ENCODE measurements around the gene LRBA. TPM values are rescaled to one million over a fixed set of nuclear protein-coding genes. Genes with fewer than 3 reads are reported as not detected.

The LRBA gene
- total and polyA plus RNA-seq, 2 donors (not counting 3 experiments of a cell fraction or from before 2014, with no cell fraction given) = 18.0 to 35.1 TPM

GRCh38 chr4:150938873-150939499 is 76.1 kb downstream of the LRBA start:
- Histone ChIP-seq H3K9ac (replicated peaks; ENCODE audit: extremely low read depth, insufficient read depth, low read length) (no peak overlapping the region), H3K4me1 (ENCODE audit: control insufficient read depth, extremely low read depth, insufficient read depth, low read length) (peaks cover 8% of the 10 kb centered on the region), H3K79me2 (ENCODE audit: control insufficient read depth, insufficient read depth, low read length) (peaks cover 1% of the 10 kb centered on the region), H2AFZ (ENCODE audit: low read depth, low read length) (no peak overlapping the region), H3K4me3 (replicated peaks in 1 of 3; ENCODE audit: insufficient read depth in 1 of 3, low read depth in 1 of 3, low read length in 3 of 3) (no peak overlapping the region), H3K36me3 (ENCODE audit: control insufficient read depth in 2 of 2, extremely low read depth in 1 of 2, insufficient read depth in 2 of 2, low read length in 2 of 2) (no peaks in the 10 kb centered on the region), H3K9me3 (replicated peaks; ENCODE audit: control insufficient read depth, insufficient read depth, low read length) (no peaks in the 10 kb centered on the region), H3K27me3 (ENCODE audit: control insufficient read depth in 2 of 2, insufficient read depth in 2 of 2, low read length in 2 of 2) (no peaks in the 10 kb centered on the region), H3K9me1 (replicated peaks; ENCODE audit: control insufficient read depth, extremely low read depth, insufficient read depth, low read length) (no peaks in the 10 kb centered on the region), H3K4me2 (ENCODE audit: insufficient read depth, low read length) (no peak overlapping the region), H4K20me1 (replicated peaks; ENCODE audit: control insufficient read depth, extremely low read depth, insufficient read depth, low read length) (no peaks in the 10 kb centered on the region), H3K27ac (ENCODE audit: insufficient read depth, low read depth, low read length) (no peak overlapping the region)
- no TSS peak for BruUV-seq (replicated peaks)
- POLR2A ChIA-PET = no interaction called here
- CTCF ChIA-PET = no interaction called here
- TF ChIP-seq FOS (IDR thresholded peaks at IDR 0.05; ENCODE audit: borderline replicate concordance, insufficient read depth, low read length) (no peak), JUN (IDR thresholded peaks at IDR 0.05; ENCODE audit: borderline replicate concordance, insufficient read depth, insufficient read length, low read depth) (no peak), MYC (IDR thresholded peaks at IDR 0.05; ENCODE audit: low read depth, low read length) (no peak), MAX (IDR thresholded peaks at IDR 0.05; ENCODE audit: insufficient read depth, insufficient read length) (no peak), POLR2AphosphoS5 (IDR thresholded peaks at IDR 0.05; ENCODE audit: insufficient read depth, low read depth, low read length) (no peak), CTCF (IDR thresholded peaks at IDR 0.05; ENCODE audit: extremely low read depth in 1 of 2, insufficient read depth in 1 of 2, low read depth in 1 of 2, low read length in 2 of 2) (no peak), POLR2A (IDR thresholded peaks at IDR 0.05; ENCODE audit: low read depth, low read length) (no peak), GATA2 (IDR thresholded peaks at IDR 0.05; ENCODE audit: insufficient read depth, insufficient read length, low read depth, low read length) (no peak), EZH2 (IDR thresholded peaks at IDR 0.05; ENCODE audit: borderline replicate concordance, low read depth, low read length, severe bottlenecking) (no peak)
- intact Hi-C loops (cut with micrococcal nuclease) (no loop called here), dilution Hi-C loops (cut with MboI; ENCODE audit: extremely low pct_ligation_motif_present, low sequenced_read_pairs) (no loop called here)
- DNase-seq (ENCODE audit: low read depth, low spot score) (no peak), FAIRE-seq (no peak)
